K562 (cell line): Measurements from ENCODE around the gene NIPAL3. TPM values are rescaled to one million over a fixed set of nuclear protein-coding genes. Genes with fewer than 3 reads are reported as not detected.
A peak's percentile ranks its signal among the peaks of the same experiment; 100 is the strongest.

Experiments used
- BRD9 ChIP-seq: fragments of 450-650 bp; IDR thresholded peaks from 2 replicates; pipeline ENCODE4 v1.6.1; 2018; ENCODE audit warnings: low read depth; ENCODE audit not compliant: partially characterized antibody
- CBX5 ChIP-seq: IDR thresholded peaks from 2 replicates; pipeline ENCODE4 v1.6.1; 2014; ENCODE audit warnings: low read depth, borderline replicate concordance
- CXXC5 ChIP-seq: fragments of 250-450 bp; sonication (Bioruptor Pico); IDR thresholded peaks from 2 replicates; pipeline ENCODE4 v1.8.0; 2022; ENCODE audit warnings: inconsistent platforms, mild to moderate bottlenecking, moderate library complexity
- DPF2 ChIP-seq: fragments of 450-650 bp; IDR thresholded peaks from 2 replicates; pipeline ENCODE4 v1.6.1; 2016
- GABPA ChIP-seq: fragments of 200-800 bp; sonication (Bioruptor generic); conservative IDR thresholded peaks from 2 replicates; pipeline ENCODE4 v1.6.1; 2016; ENCODE audit warnings: low read depth, missing genetic modification characterization, missing compliant biosample characterization
- POLR2A ChIP-seq: fragments of 450-650 bp; conservative IDR thresholded peaks from 2 replicates; pipeline ENCODE4 v1.6.1; 2016
- PURB ChIP-seq: sonication (generic); formaldehyde crosslinking; IDR thresholded peaks from 2 replicates; pipeline ENCODE4 v1.9.0; 2021; ENCODE audit warnings: low read depth, mild to moderate bottlenecking, missing genetic modification reagents
- RBM22 ChIP-seq: fragments of 200-400 bp; formaldehyde crosslinking; IDR thresholded peaks from 2 replicates; pipeline ENCODE4 v1.6.1; 2018; ENCODE audit warnings: low read length, low read depth; ENCODE audit not compliant: poor library complexity, severe bottlenecking
- ZC3H4 ChIP-seq: sonication (generic); formaldehyde crosslinking; IDR thresholded peaks from 2 replicates; pipeline ENCODE4 v1.9.0; 2021; ENCODE audit warnings: missing genetic modification reagents, borderline replicate concordance
- ZNF12 ChIP-seq: sonication (generic); formaldehyde crosslinking; IDR thresholded peaks from 2 replicates; pipeline ENCODE4 v1.4.0; 2020; ENCODE audit warnings: mild to moderate bottlenecking, missing genetic modification reagents
- ZNF785 ChIP-seq: fragments of 250-450 bp; sonication (Bioruptor Pico); IDR thresholded peaks from 2 replicates; pipeline ENCODE4 v1.4.0; 2020; ENCODE audit warnings: mild to moderate bottlenecking
- polyA plus RNA-seq, 8 experiments: library from polyadenylated mRNA; depleted of rRNA in 4 of 8; stranded (reverse) in 5 of 8; unstranded in 3 of 8; fragments of >200 nt; fragmentation: Nextera tagmentation in 2 of 8; fragmentation: Illumina TruSeq in 1 of 8; extraction: Ambion mirVana in 2 of 8; extraction: Trizol in 1 of 8; gene quantifications; 2 replicates each; pipeline versions ENCODE4 v1.2.1 to v1.2.3, GENCODE V29; 2011 to 2014; ENCODE audit warnings: inconsistent platforms in 1 of 8, missing spikeins in 1 of 8
- total RNA-seq, 7 experiments: library from RNA; depleted of rRNA in 6 of 7; stranded (reverse); fragments of >200 nt in 6 of 7; fragmentation: Illumina TruSeq in 2 of 7; extraction: Trizol in 2 of 7; gene quantifications; 2 replicates each; pipeline versions ENCODE4 v1.2.1 to v1.2.3, GENCODE V29; 2011 to 2021; ENCODE audit warnings: low replicate concordance in 1 of 7
- TF ChIP-seq, protein P1 (sequence below): fragments of 450-650 bp; IDR thresholded peaks from 2 replicates; pipeline ENCODE4 v1.6.1; 2016; ENCODE audit warnings: mild to moderate bottlenecking
- TF ChIP-seq, protein P2 (sequence below), 2 experiments: fragments of 450-650 bp; IDR thresholded peaks; 2 replicates each; pipeline ENCODE4 v1.6.1; 2016; ENCODE audit warnings: mild to moderate bottlenecking in 2 of 2, borderline replicate concordance in 1 of 2, low read depth in 1 of 2, moderate library complexity in 1 of 2
- TF ChIP-seq, protein P3 (sequence below): sonication (generic); formaldehyde crosslinking; IDR thresholded peaks from 2 replicates; pipeline ENCODE4 v1.8.1; 2023; ENCODE audit warnings: mild to moderate bottlenecking, missing genetic modification reagents

The NIPAL3 gene
- total and polyA plus RNA-seq, 9 of the 15 experiments (the other 6 are each of a cell fraction or from before 2014, with no cell fraction given) = 10.5 to 26.3 (median 16.0) TPM

DNA sequence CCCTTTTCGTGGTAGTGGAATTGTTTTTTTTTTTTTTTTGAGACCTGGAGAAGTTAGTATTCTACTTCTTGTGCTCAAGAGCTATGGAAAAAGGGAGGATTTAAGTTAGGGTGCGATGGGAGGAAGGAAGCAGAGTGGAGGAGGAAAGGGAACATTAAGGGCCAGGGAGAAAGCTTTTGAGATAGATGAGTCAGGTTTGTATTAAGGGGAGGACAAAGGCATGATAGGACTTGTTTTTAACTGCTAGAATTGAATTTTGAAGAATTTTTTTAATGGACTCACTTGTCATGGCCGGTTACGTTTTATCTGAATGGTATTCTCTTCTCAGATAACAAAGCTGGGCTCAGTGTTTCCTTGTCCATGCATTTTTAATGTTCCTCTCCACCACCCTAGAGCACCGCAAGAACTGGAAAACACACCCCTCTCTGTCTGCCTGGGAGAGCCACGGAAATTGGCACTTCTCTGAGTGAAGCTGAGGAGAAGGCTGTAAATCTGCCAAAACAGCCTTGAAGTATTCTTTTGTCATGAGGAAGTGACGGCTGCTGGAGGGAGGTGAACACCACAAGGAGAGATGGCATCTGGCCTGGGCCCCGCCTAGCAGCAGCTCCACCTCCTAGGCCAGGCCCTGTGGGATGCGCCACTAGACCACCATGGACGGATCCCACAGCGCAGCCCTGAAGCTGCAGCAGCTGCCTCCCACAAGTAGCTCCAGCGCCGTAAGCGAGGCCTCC, 3.5 kb downstream of the NIPAL3 start (continued):
- TF ChIP-seq, protein P1, sequence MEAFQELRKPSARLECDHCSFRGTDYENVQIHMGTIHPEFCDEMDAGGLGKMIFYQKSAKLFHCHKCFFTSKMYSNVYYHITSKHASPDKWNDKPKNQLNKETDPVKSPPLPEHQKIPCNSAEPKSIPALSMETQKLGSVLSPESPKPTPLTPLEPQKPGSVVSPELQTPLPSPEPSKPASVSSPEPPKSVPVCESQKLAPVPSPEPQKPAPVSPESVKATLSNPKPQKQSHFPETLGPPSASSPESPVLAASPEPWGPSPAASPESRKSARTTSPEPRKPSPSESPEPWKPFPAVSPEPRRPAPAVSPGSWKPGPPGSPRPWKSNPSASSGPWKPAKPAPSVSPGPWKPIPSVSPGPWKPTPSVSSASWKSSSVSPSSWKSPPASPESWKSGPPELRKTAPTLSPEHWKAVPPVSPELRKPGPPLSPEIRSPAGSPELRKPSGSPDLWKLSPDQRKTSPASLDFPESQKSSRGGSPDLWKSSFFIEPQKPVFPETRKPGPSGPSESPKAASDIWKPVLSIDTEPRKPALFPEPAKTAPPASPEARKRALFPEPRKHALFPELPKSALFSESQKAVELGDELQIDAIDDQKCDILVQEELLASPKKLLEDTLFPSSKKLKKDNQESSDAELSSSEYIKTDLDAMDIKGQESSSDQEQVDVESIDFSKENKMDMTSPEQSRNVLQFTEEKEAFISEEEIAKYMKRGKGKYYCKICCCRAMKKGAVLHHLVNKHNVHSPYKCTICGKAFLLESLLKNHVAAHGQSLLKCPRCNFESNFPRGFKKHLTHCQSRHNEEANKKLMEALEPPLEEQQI = no peak
- TF ChIP-seq BRD9 (no peak), DPF2 (peak; percentile 63; the same call in 1 of the 2 replicates), ZNF785 (CRISPR knock-in tag) (no peak), GABPA (tag) (peak; percentile 80), CXXC5 (CRISPR knock-in tag) (no peak), ZC3H4 (no peak), PURB (no peak), RBM22 (no peak), POLR2A (no peak), ZNF12 (CRISPR knock-in tag) (no peak; the same call in 1 of the 2 replicates), CBX5 (0 out of 2 replicates have a peak, but pooled peaks have one; percentile 53)
- TF ChIP-seq, protein P2, sequence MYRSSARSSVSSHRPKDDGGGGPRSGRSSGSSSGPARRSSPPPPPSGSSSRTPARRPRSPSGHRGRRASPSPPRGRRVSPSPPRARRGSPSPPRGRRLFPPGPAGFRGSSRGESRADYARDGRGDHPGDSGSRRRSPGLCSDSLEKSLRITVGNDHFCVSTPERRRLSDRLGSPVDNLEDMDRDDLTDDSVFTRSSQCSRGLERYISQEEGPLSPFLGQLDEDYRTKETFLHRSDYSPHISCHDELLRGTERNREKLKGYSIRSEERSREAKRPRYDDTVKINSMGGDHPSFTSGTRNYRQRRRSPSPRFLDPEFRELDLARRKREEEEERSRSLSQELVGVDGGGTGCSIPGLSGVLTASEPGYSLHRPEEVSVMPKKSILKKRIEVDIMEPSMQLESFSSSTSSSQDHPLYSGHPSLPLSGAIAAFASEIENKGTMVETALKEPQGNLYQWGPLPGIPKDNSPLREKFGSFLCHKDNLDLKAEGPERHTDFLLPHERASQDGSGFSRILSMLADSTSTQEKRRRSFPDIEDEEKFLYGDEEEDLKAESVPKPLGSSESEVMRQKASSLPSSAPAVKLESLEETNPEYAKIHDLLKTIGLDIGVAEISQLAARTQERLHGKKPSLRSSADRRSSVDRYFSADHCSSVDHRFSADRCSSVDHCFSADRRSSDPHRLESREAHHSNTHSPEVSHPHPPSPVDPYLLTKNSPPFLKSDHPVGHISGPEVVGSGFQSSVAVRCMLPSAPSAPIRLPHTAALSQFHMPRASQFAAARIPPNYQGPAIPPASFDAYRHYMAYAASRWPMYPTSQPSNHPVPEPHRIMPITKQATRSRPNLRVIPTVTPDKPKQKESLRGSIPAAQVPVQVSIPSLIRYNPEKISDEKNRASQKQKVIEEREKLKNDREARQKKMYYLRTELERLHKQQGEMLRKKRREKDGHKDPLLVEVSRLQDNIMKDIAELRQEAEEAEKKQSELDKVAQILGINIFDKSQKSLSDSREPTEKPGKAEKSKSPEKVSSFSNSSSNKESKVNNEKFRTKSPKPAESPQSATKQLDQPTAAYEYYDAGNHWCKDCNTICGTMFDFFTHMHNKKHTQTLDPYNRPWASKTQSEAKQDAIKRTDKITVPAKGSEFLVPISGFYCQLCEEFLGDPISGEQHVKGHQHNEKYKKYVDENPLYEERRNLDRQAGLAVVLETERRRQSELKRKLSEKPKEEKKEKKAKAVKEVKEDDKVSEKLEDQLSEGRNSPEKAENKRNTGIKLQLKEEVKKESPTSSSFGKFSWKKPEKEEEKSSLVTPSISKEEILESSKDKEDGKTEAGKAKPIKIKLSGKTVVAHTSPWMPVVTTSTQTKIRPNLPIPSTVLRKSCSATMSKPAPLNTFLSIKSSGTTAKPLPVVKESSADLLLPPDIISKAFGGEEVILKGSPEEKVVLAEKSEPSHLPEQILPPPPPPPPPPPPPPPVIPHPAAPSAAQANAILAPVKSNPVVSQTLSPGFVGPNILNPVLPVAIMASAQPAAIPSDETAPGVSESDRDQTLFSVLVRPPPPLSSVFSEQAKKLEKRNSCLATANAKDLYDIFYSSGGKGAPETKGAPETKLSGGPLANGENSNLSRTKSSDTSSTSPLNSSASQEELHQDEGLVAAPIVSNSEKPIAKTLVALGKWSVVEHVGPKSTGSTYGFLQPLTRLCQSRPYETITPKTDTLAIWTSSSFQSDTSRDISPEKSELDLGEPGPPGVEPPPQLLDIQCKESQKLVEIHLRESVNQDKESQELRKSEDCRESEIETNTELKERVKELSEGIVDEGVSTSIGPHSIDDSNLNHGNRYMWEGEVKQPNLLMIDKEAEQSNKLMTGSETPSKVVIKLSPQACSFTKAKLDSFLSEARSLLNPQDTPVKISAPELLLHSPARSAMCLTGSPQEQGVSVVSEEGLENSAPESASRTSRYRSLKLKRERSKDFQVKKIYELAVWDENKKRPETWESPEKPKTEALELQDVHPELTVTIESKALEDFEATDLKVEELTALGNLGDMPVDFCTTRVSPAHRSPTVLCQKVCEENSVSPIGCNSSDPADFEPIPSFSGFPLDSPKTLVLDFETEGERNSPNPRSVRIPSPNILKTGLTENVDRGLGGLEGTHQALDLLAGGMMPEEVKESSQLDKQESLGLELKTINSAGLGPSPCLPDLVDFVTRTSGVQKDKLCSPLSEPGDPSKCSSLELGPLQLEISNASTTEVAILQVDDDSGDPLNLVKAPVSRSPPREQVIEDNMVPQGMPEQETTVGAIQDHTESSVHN (IDR thresholded peaks at IDR 0.05; ENCODE audit: borderline replicate concordance in 1 of 2, low read depth in 1 of 2) = no peak
- TF ChIP-seq, protein P3, sequence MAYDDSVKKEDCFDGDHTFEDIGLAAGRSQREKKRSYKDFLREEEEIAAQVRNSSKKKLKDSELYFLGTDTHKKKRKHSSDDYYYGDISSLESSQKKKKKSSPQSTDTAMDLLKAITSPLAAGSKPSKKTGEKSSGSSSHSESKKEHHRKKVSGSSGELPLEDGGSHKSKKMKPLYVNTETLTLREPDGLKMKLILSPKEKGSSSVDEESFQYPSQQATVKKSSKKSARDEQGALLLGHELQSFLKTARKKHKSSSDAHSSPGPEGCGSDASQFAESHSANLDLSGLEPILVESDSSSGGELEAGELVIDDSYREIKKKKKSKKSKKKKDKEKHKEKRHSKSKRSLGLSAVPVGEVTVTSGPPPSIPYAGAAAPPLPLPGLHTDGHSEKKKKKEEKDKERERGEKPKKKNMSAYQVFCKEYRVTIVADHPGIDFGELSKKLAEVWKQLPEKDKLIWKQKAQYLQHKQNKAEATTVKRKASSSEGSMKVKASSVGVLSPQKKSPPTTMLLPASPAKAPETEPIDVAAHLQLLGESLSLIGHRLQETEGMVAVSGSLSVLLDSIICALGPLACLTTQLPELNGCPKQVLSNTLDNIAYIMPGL = no peak
